ENCODE data around the gene MACROD2.

MACROD2 gene

GRCh38 chr20:15440049-15440820 lies 1444.9 kb downstream of the MACROD2 start:
- TF ChIP-seq POLR2AphosphoS5 (IDR thresholded peaks at IDR 0.05; ENCODE audit: low read depth, low read length) (no peak), POLR2A (IDR thresholded peaks at IDR 0.05; ENCODE audit: low read depth, low read length) (no peak), PAX5 (IDR thresholded peaks at IDR 0.05; ENCODE audit: insufficient read depth, low read length, severe bottlenecking) (no peak), SPI1 (IDR thresholded peaks at IDR 0.05; ENCODE audit: low read depth, low read length) (no peak), POU2F2 (IDR thresholded peaks at IDR 0.05; ENCODE audit: low read depth, low read length) (no peak), TAF1 (IDR thresholded peaks at IDR 0.05; ENCODE audit: low read depth, low read length) (no peak)
- no peak for DNase-seq (ENCODE audit: insufficient read length, low spot score)
- FAIRE-seq: no peak

DNA sequence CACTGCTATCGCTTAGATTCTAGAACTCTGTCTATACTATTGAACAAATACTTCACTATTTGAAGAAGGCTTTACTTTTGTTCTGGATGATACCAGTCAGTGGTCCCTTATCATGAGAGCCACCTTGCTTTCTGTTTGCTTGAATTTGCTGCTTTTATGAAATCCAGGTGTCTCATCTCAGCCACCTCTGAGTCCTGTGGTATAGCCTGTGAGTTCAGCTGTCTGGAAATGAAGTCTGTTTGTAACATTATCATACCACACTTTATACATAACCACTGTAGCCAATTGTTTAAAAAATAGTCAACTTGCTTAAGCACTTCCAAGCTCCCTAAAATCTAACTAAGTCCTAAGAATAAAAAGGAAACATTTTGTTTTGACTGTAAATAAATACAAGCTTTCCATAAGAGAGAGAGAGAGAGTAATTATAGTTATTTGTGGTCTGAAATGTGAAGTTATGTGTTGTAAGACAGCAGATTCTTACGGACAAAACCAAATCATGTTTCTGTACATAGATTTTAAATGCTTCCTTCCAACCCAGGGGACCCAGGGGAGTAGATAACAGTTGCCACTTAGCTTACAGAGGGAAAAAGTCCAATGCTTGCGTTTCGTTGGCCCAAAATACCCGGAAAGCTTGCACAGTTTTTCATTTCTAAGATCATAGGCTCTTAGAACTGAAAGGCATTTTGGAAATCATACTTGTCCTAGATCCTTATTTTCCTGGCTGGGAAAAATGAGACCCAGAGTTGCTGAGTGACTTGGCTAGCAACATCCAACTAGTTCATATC lies 1449.9 kb downstream of the MACROD2 start:
- no peak for TF ChIP-seq POU2F2 (IDR thresholded peaks at IDR 0.05; ENCODE audit: low read depth, low read length)
- FAIRE-seq (no peak), DNase-seq (ENCODE audit: insufficient read length, low spot score) (no peak)

GRCh38 chr20:15446373-15446772 lies 1451.1 kb downstream of the MACROD2 start:
- DNase-seq (ENCODE audit: insufficient read length, low spot score) (no peak), FAIRE-seq (no peak)
- TF ChIP-seq POLR2A (IDR thresholded peaks at IDR 0.05; ENCODE audit: low read depth, low read length): no peak
- no peak for TF ChIP-seq POU2F2 (IDR thresholded peaks at IDR 0.05; ENCODE audit: low read depth, low read length)
- no peak for TF ChIP-seq POLR2AphosphoS5 (IDR thresholded peaks at IDR 0.05; ENCODE audit: low read depth, low read length)

DNA sequence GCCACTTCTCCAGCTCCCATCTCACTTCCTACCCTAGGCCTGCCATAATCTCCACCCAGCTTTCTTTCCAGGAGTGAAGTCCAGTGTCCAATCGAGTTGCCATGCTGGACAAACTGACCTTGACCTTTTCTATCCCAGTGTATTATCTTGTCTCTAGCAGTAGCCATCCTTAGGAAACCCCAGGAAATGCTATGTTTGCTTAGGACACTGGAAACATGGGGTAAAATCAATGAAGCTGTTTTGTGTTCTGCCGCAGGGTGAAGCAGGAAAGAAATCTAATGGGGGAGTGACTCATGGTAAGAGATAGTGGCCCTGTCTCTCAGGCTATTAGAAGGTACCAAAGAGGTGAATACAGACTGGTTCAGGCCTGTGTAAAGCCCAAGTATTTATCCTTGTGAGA lies 1452.2 kb downstream of the MACROD2 start:
- FAIRE-seq: no peak
- no peak for DNase-seq (ENCODE audit: insufficient read length, low spot score)
- TF ChIP-seq POLR2AphosphoS5 (IDR thresholded peaks at IDR 0.05; ENCODE audit: low read depth, low read length): no peak
- no peak for TF ChIP-seq SPI1 (IDR thresholded peaks at IDR 0.05; ENCODE audit: low read depth, low read length)
- TF ChIP-seq TAF1 (IDR thresholded peaks at IDR 0.05; ENCODE audit: low read depth, low read length): no peak
- TF ChIP-seq POU2F2 (IDR thresholded peaks at IDR 0.05; ENCODE audit: low read depth, low read length): no peak

GRCh38 chr20:15449061-15449460 lies 1453.7 kb downstream of the MACROD2 start:
- no peak for TF ChIP-seq PAX5 (IDR thresholded peaks at IDR 0.05; ENCODE audit: insufficient read depth, low read length, severe bottlenecking)
- no peak for TF ChIP-seq POU2F2 (IDR thresholded peaks at IDR 0.05; ENCODE audit: low read depth, low read length)
- no peak for TF ChIP-seq SPI1 (IDR thresholded peaks at IDR 0.05; ENCODE audit: low read depth, low read length)
- TF ChIP-seq POLR2AphosphoS5 (IDR thresholded peaks at IDR 0.05; ENCODE audit: low read depth, low read length): no peak
- no peak for TF ChIP-seq TAF1 (IDR thresholded peaks at IDR 0.05; ENCODE audit: low read depth, low read length)
- no peak for TF ChIP-seq POLR2A (IDR thresholded peaks at IDR 0.05; ENCODE audit: low read depth, low read length)
- DNase-seq (ENCODE audit: insufficient read length, low spot score): no peak
- FAIRE-seq: no peak

- FAIRE-seq (no peak), DNase-seq (ENCODE audit: insufficient read length, low spot score) (no peak)
- no peak for TF ChIP-seq SPI1 (IDR thresholded peaks at IDR 0.05; ENCODE audit: low read depth, low read length)
- no peak for TF ChIP-seq PAX5 (IDR thresholded peaks at IDR 0.05; ENCODE audit: insufficient read depth, low read length, severe bottlenecking)
- TF ChIP-seq POLR2AphosphoS5 (IDR thresholded peaks at IDR 0.05; ENCODE audit: low read depth, low read length): no peak
- TF ChIP-seq POU2F2 (IDR thresholded peaks at IDR 0.05; ENCODE audit: low read depth, low read length): no peak
- no peak for TF ChIP-seq POLR2A (IDR thresholded peaks at IDR 0.05; ENCODE audit: low read depth, low read length)
- TF ChIP-seq TAF1 (IDR thresholded peaks at IDR 0.05; ENCODE audit: low read depth, low read length): no peak
Observed at GRCh38 chr20:15451241-15451640, 1455.9 kb downstream of the MACROD2 start.

GRCh38 chr20:15455279-15455678 lies 1460.0 kb downstream of the MACROD2 start:
- FAIRE-seq (no peak), DNase-seq (ENCODE audit: insufficient read length, low spot score) (no peak)

GRCh38 chr20:15461938-15462337 lies 1466.6 kb downstream of the MACROD2 start:
- TF ChIP-seq POLR2AphosphoS5 (IDR thresholded peaks at IDR 0.05; ENCODE audit: low read depth, low read length) (no peak), POLR2A (IDR thresholded peaks at IDR 0.05; ENCODE audit: low read depth, low read length) (no peak)
- FAIRE-seq (no peak), DNase-seq (ENCODE audit: insufficient read length, low spot score) (no peak)

More at GRCh38 chr20:15455279-15455678, 1460.0 kb downstream of the MACROD2 start:
- TF ChIP-seq POLR2AphosphoS5 (IDR thresholded peaks at IDR 0.05; ENCODE audit: low read depth, low read length) (no peak), POU2F2 (IDR thresholded peaks at IDR 0.05; ENCODE audit: low read depth, low read length) (no peak), SPI1 (IDR thresholded peaks at IDR 0.05; ENCODE audit: low read depth, low read length) (no peak), POLR2A (IDR thresholded peaks at IDR 0.05; ENCODE audit: low read depth, low read length) (no peak), PAX5 (IDR thresholded peaks at IDR 0.05; ENCODE audit: insufficient read depth, low read length, severe bottlenecking) (no peak), TAF1 (IDR thresholded peaks at IDR 0.05; ENCODE audit: low read depth, low read length) (no peak)

GRCh38 chr20:15475483-15475882 lies 1480.2 kb downstream of the MACROD2 start:
- DNase-seq (ENCODE audit: insufficient read length, low spot score): no peak
- TF ChIP-seq SPI1 (IDR thresholded peaks at IDR 0.05; ENCODE audit: low read depth, low read length) (no peak), POLR2AphosphoS5 (IDR thresholded peaks at IDR 0.05; ENCODE audit: low read depth, low read length) (no peak), TAF1 (IDR thresholded peaks at IDR 0.05; ENCODE audit: low read depth, low read length) (no peak), POLR2A (IDR thresholded peaks at IDR 0.05; ENCODE audit: low read depth, low read length) (no peak), PAX5 (IDR thresholded peaks at IDR 0.05; ENCODE audit: insufficient read depth, low read length, severe bottlenecking) (no peak), POU2F2 (IDR thresholded peaks at IDR 0.05; ENCODE audit: low read depth, low read length) (no peak)
- FAIRE-seq: no peak

GRCh38 chr20:15476186-15476585 lies 1480.9 kb downstream of the MACROD2 start:
- TF ChIP-seq POLR2AphosphoS5 (IDR thresholded peaks at IDR 0.05; ENCODE audit: low read depth, low read length) (no peak), SPI1 (IDR thresholded peaks at IDR 0.05; ENCODE audit: low read depth, low read length) (no peak), POLR2A (IDR thresholded peaks at IDR 0.05; ENCODE audit: low read depth, low read length) (no peak), TAF1 (IDR thresholded peaks at IDR 0.05; ENCODE audit: low read depth, low read length) (no peak), PAX5 (IDR thresholded peaks at IDR 0.05; ENCODE audit: insufficient read depth, low read length, severe bottlenecking) (no peak), POU2F2 (IDR thresholded peaks at IDR 0.05; ENCODE audit: low read depth, low read length) (no peak)
- DNase-seq (ENCODE audit: insufficient read length, low spot score) (no peak), FAIRE-seq (no peak)
